WI38 (cell line): ENCODE results near the gene ARID3B.
A peak's percentile ranks its signal among the peaks of the same experiment; 100 is the strongest.
"Not testable (repeated sequence)": the region's sequence is repeated elsewhere in the genome, so short reads cannot be mapped to it uniquely, and the experiment has no call there.

Experiments used
- H3K4me3 ChIP-seq: 2 replicates; pipeline ENCODE4 v1.5.1; 2011; ENCODE audit warnings: low read depth, mild to moderate bottlenecking, control low read depth, low read length
- TF ChIP-seq, protein P1 (sequence below): IDR thresholded peaks from 2 replicates; pipeline ENCODE4 v1.5.1; 2012; ENCODE audit warnings: low read depth, mild to moderate bottlenecking, control low read depth, low read length

The ARID3B gene

DNA sequence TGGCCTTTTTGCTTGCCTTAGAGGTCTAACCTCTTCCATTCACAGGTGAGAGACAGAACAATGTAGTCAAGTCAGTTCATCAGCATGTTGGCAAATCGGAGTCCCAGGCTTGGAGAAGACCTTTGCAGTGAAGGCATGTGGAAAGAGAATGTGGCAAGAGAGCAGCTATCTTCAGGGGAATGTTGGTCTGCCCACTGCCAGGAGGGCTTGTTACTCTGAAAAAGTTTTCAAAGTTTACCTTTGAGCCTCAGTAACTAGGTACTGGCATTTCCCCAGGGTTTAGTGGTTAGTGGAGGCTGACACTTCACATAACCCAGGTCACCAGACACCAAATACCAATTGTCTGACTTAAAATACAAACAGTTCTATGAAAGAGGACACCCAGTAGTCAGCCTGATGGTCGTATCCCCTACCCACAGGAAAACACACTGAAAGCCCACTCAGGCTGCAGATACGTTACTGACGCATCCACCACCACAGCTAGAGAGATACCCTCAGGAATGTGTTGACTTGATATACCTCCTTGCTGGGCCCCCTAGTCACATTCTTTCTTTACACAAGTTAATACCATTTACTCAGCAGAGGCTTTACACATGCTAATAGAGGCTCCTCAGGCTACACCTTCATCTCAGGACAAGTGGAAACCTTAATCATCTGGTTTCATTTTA is 9.7 kb upstream of the ARID3B start:
- TF ChIP-seq, protein P1, sequence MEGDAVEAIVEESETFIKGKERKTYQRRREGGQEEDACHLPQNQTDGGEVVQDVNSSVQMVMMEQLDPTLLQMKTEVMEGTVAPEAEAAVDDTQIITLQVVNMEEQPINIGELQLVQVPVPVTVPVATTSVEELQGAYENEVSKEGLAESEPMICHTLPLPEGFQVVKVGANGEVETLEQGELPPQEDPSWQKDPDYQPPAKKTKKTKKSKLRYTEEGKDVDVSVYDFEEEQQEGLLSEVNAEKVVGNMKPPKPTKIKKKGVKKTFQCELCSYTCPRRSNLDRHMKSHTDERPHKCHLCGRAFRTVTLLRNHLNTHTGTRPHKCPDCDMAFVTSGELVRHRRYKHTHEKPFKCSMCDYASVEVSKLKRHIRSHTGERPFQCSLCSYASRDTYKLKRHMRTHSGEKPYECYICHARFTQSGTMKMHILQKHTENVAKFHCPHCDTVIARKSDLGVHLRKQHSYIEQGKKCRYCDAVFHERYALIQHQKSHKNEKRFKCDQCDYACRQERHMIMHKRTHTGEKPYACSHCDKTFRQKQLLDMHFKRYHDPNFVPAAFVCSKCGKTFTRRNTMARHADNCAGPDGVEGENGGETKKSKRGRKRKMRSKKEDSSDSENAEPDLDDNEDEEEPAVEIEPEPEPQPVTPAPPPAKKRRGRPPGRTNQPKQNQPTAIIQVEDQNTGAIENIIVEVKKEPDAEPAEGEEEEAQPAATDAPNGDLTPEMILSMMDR = no peak
- H3K4me3 ChIP-seq = 0 out of 2 replicates have a peak overlapping the region, but pooled peaks have one; percentile 4

DNA sequence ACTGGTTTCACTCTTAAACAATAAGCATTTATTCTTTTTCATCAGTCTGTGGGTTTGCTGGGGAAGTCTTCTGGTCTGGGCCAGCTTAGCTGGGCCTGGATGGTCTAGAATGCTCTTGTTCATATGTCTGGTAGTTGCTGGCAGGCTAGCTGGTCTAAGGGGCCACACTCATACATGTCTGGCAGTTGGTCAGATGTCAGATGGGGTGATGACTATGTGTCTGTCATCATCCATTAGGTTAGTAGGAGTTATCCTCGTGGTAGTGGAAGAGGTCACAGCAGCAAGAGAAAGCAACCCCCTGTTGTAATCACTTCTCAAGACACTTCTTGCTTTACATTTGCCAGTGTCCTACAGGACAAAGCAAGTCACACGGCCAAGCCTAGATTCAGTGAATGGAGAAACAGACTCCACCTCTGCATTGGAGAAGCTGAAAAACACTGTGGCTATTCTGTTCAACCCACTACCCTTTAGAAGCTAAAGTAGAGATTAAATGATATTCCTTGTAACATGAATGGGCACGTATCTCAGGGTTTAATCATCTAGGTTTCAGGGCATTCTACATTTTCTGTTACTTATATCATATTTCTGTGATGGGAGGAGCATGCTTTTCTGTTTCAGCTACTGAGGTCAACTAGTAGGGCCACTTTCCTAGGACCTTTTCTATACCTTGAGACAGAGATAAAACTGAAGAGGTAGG is 5.5 kb upstream of the ARID3B start:
- no peak overlapping the region for H3K4me3 ChIP-seq
- TF ChIP-seq, protein P1 = no peak

DNA sequence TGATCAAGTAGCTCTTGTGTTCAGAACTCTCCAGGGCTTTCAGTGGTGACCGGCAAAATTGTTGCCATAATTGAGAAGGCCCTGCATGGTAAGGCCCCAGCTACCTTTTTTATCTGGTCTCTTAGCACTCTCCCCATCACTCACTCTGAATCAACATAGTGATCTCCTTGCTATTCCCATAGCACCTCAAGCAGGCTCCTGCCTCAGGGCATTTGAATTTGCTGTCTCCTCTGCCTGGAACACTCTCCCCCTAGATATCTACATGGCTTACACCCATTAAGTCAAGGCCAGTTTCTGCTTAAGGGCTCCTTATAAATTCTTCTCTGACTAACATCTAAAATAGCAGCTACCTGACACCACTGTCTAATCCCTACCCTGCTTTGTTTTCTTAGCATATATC is 3.3 kb upstream of the ARID3B start:
- TF ChIP-seq, protein P1 = no peak

DNA sequence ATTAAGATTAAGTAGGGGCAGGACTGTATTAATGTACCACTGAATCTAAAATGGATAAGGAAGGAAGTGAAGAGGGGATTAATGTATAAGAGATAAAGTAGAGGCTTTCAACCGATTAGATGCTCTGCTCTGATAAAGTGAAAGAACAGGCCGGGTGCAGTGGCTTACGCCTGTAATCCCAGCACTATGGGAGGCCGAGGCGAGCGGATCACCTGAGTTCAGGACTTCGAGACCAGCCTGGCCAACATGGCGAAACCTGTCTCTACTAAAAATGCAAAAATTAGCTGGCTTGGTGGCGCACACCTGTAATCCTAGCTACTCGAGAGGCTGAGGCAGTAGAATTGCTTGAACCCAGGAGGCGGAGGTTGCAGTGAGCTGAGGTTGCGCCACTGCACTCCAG is 1.5 kb upstream of the ARID3B start:
- not testable (repeated sequence) for H3K4me3 ChIP-seq

More for the DNA sequence above, 3.3 kb upstream of the ARID3B start:
- no peak overlapping the region for H3K4me3 ChIP-seq

DNA sequence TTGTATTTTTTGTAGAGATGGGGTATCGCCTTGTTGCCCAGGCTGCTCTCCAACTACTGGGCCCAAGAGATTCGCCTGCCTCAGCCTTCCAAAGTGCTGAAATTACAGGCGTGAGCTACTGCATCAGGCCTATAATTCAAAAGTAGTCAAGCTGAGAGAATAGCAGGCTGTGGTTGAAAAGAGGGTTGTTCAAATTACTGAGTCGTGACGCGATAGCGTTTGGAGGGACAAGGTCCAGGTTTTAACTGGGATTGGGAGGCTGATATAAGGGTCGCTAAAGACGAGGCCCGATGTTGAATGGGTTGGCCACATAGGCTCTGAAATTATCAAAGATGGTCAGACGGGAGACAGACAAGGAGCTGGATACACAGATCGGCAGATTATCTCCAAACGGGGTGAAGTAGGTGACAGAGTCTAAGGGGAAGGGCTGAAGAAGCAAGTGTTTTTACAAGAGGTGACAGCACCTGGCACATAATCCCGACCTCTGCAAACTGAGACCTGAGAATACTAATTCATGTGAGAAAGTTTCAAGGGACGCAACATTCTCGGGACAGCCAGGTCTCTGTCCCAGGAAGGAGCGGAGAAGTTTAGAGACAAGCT is 759 bp upstream of the ARID3B start:
- H3K4me3 ChIP-seq = peak overlapping the region; percentile 75
- TF ChIP-seq, protein P1 = no peak

DNA sequence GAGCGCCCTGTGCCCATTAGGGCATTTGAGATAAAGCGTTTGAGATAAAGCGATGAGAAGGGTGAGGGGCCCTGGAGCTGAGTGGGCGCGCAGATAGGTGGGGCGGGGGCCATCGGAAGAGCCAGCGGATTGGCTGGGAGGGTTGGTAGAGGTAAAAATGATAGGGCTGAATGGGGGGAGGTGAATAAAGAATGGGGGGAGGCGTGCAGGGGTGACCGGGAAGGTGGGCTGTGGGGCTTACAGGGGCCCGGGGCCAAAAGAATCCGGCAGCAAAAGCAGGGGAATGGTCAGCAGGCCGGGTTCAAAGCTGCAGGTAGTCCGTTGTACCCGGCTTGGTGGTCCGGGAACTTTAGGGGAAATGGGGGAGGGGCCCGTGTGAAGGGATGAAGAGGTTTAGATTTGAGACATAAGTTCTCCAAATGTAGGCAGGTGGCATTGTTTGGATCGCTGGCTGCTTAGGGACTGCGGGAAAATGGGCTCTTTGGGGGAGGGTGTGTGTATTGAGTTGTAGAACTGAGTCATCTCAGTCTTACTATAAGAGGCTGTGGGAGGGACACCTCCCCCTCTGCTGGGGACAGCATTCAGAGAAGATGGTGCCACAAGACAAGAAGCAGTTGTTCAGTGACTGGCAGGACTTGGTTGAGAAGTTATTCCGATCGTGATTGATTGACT is 610 bp downstream of the ARID3B start:
- TF ChIP-seq, protein P1 = no peak
- H3K4me3 ChIP-seq = peak overlapping the region; percentile 94

DNA sequence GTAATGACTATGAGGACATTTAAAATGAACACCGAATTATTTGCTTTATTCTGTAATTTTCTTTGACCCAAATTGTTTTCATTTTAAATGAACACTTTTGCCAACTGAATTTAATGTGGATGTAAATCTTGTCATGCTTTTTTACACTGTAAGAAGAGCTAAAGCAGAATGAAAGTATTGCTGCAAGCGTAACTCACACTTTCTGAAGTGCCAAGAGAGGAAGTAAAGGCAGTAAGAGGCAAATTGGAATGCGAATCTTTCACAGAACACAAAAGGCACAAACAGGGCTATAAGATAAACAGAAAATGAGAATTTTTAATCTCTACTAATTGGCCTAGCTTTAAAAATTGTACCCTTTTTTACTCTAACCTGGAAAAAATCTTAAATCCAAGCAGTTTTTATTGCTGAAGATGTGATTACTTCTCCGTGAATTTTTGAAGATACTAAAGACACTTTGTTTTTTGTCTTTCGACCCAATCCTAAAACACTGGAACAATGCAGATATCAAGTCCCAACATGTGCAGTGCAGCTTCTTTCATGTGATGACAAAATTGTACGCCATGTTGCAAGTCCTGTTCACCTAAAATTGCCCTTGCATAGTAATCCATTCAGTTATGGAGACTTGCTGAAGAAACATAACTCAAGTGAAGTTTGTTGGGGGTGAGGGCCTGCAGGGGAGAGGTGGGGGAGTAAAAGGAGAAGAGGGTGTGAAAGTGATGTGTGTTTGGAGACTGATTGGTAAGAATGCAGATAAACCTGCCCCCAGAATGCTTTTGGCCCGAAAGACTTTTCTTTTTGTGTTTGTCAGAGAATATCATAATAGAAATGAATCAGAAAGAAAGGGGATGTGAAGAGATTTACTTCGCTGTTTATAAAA is 1.4 kb downstream of the ARID3B start:
- TF ChIP-seq, protein P1 = no peak

More for the DNA sequence above, 1.4 kb downstream of the ARID3B start:
- peak overlapping the region; percentile 94; the same call in 1 of the 2 replicates for H3K4me3 ChIP-seq
